ENCODE results near the gene PRM3.

Gene PRM3

DNA sequence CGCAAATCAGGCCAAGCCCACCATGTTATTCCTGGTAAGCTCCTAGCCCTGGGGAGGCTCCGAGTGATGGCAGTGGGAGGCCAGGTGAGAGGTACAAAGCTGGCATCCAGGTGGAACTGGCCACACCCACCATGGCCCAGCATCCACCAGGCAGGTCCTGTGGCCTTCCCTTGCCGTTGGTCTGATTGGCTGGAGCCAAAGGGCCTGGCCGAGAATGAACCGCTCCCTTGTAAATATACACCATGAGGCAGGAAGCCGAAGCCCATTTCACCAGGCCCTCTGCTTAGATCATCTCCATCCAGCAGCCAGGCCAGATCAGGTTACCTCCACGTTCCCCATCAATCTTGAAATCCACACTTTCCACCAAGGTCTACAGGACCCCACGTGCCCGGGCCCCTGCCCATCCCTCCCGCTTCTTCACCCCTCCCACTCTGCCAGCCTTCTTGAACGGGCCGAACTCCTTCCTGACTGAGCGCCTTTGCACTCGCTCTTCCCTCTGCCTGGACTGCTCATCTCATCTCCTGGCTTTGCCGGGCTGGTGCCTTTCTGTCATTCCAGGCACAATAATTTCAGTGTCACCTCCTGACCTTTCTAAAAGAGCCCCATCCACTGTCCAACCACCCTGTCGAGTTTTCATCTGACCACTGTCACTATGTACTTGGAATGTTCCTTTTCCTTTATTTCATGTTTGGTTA lies 23.2 kb downstream of the PRM3 start:
- POLR2A ChIA-PET, result no interaction called here
- no peak for TF ChIP-seq HDGF (IDR thresholded peaks at IDR 0.05; ENCODE audit: borderline replicate concordance)
- no peak for TF ChIP-seq ARNT (IDR thresholded peaks at IDR 0.05)
- TF ChIP-seq FOXA1 (IDR thresholded peaks at IDR 0.05), result no peak
- no peak for TF ChIP-seq ELF4 (IDR thresholded peaks at IDR 0.05)
- no peak for TF ChIP-seq L3MBTL2 (conservative IDR thresholded peaks at IDR 0.05)
- no peak for TF ChIP-seq BHLHE40 (IDR thresholded peaks at IDR 0.05; ENCODE audit: borderline replicate concordance)
- no peak for TF ChIP-seq FOXM1 (IDR thresholded peaks at IDR 0.05; ENCODE audit: borderline replicate concordance)
- TF ChIP-seq LEF1 (IDR thresholded peaks at IDR 0.05; ENCODE audit: borderline replicate concordance), result no peak
- TF ChIP-seq ZNF384 (IDR thresholded peaks at IDR 0.05), result no peak
- TF ChIP-seq, protein P1, sequence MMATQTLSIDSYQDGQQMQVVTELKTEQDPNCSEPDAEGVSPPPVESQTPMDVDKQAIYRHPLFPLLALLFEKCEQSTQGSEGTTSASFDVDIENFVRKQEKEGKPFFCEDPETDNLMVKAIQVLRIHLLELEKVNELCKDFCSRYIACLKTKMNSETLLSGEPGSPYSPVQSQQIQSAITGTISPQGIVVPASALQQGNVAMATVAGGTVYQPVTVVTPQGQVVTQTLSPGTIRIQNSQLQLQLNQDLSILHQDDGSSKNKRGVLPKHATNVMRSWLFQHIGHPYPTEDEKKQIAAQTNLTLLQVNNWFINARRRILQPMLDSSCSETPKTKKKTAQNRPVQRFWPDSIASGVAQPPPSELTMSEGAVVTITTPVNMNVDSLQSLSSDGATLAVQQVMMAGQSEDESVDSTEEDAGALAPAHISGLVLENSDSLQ (IDR thresholded peaks at IDR 0.05), result no peak
- no peak for TF ChIP-seq CTBP1 (IDR thresholded peaks at IDR 0.05; ENCODE audit: borderline replicate concordance)
- no peak for TF ChIP-seq SP1 (IDR thresholded peaks at IDR 0.05)
- TF ChIP-seq FOXK2 (IDR thresholded peaks at IDR 0.05), result no peak
- TF ChIP-seq TARDBP (IDR thresholded peaks at IDR 0.05), result no peak
- TF ChIP-seq SUZ12 (IDR thresholded peaks at IDR 0.05), result no peak
- TF ChIP-seq NFRKB (IDR thresholded peaks at IDR 0.05), result no peak
- no peak for DNase-seq (ENCODE audit: extremely low spot score)
- CTCF ChIA-PET, result no interaction called here

DNA sequence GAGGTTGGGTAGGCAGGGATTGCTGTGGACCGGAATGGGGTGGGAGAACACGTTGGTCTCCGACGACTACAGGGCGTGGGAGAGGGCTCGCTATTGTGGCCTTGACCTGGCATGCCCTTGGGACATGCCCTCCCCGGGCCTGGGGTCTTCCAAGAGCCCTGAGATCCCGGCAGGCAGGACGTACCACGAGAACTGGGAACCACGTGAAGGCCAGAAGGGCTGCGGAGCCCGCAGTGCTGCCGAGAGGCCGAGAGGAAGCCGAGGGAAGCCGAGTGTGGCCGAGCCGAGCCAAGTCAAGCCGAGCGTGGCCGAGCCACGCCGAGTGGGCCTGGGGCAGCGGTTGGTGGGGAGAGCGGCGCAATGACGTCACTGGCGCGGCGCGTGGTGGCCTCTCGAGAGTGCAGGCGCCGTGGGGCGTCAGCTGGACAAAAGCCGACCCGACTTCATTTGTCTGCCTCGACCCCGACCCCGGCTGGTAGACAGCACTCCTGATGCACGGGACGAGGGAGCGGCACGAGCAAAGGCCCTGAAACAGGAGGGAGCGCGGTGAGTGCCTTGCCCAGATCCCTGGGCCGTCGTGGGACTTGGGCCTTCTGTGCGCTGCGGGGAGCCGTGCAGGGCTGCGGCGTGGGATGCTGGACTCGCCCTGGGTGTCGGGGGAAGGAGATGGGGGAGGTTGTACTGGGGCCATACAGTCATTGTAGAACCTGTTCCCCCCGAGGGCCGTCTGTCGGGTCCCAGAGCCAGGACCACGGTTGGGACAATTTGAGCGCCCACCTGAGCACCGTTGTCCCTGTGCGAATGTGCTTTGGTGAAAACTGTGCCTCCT lies 24.0 kb downstream of the PRM3 start:
- TF ChIP-seq ZNF384 (IDR thresholded peaks at IDR 0.05), result no peak
- TF ChIP-seq L3MBTL2 (conservative IDR thresholded peaks at IDR 0.05), result no peak
- no peak for TF ChIP-seq FOXA1 (IDR thresholded peaks at IDR 0.05)
- TF ChIP-seq HDGF (IDR thresholded peaks at IDR 0.05; ENCODE audit: borderline replicate concordance), result no peak
- TF ChIP-seq ARNT (IDR thresholded peaks at IDR 0.05), result no peak
- TF ChIP-seq BHLHE40 (IDR thresholded peaks at IDR 0.05; ENCODE audit: borderline replicate concordance), result no peak
- TF ChIP-seq CTBP1 (IDR thresholded peaks at IDR 0.05; ENCODE audit: borderline replicate concordance), result no peak
- no peak for TF ChIP-seq FOXK2 (IDR thresholded peaks at IDR 0.05)
- TF ChIP-seq FOXM1 (IDR thresholded peaks at IDR 0.05; ENCODE audit: borderline replicate concordance), result no peak
- no peak for TF ChIP-seq LEF1 (IDR thresholded peaks at IDR 0.05; ENCODE audit: borderline replicate concordance)
- CTCF ChIA-PET, result no interaction called here
- DNase-seq (ENCODE audit: extremely low spot score), result no peak
- POLR2A ChIA-PET, result no interaction called here

DNA sequence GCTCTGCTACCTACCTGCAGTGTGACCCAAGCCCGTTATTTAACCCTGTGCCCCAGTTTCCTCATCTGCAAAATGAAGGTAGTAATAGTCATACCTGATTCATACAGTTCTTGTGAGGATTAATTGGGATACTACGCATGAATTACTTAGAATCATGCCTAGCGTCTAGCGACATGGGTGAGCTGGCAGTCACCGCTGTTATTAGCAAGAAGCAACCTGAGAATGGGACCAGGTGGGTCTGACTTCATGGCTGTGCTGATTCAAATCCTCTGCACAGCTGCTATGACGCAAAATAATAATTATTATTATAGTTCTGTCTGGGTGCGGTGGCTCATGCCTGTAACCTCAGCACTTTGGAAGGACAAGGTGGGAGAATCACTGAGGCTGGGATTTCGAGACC lies 25.3 kb downstream of the PRM3 start:
- POLR2A ChIA-PET, result interaction anchor here (0.6 to 3.8 kb wide), 2 partner anchors 8 to 135 kb away, joined by 3 to 11 read pairs; partner anchors contain the start of gene SOCS1
- CTCF ChIA-PET, result interaction anchor here (0.6 kb wide), 2 partner anchors 60 to 115 kb away, joined by 3 to 4 read pairs; no protein-coding TSS in a partner anchor
- TF ChIP-seq CTBP1 (IDR thresholded peaks at IDR 0.05; ENCODE audit: borderline replicate concordance) (no peak), FOXM1 (IDR thresholded peaks at IDR 0.05; ENCODE audit: borderline replicate concordance) (no peak), TARDBP (IDR thresholded peaks at IDR 0.05) (no peak), LEF1 (IDR thresholded peaks at IDR 0.05; ENCODE audit: borderline replicate concordance) (no peak)
- DNase-seq (ENCODE audit: extremely low spot score), result no peak

DNA sequence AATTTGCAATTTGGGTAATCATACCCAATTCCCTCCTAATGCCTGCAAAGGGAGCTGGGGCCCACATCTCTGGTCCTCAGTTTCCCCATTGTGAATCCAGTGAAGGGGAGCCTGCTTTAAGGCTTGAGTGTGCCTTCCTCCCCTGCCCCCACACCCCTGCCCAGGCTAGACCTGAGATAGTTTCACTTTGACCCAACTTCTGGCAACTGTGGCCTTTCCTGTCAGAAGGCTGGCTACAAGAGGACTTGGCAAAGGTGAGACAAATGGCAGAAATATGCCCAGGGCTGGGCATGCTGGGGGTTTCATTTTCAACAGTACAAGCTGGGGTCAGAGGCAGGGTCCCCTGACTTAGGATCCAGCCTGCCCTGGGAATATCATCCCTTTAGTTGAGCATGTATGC lies 27.4 kb downstream of the PRM3 start:
- CTCF ChIA-PET, result interaction anchor here (1.4 kb wide), 1 partner anchor 10 kb away, joined by 6 read pairs; the partner anchor contains the start of gene SOCS1
- TF ChIP-seq FOXM1 (IDR thresholded peaks at IDR 0.05; ENCODE audit: borderline replicate concordance) (no peak), L3MBTL2 (conservative IDR thresholded peaks at IDR 0.05) (no peak), NFRKB (IDR thresholded peaks at IDR 0.05) (no peak), SUZ12 (IDR thresholded peaks at IDR 0.05) (no peak), TARDBP (IDR thresholded peaks at IDR 0.05) (no peak), CTBP1 (IDR thresholded peaks at IDR 0.05; ENCODE audit: borderline replicate concordance) (no peak), FOXK2 (IDR thresholded peaks at IDR 0.05) (no peak), SP1 (IDR thresholded peaks at IDR 0.05) (no peak), LEF1 (IDR thresholded peaks at IDR 0.05; ENCODE audit: borderline replicate concordance) (no peak), ARNT (IDR thresholded peaks at IDR 0.05) (no peak)
- TF ChIP-seq, protein P1 (IDR thresholded peaks at IDR 0.05), result no peak
- no peak for DNase-seq (ENCODE audit: extremely low spot score)
- POLR2A ChIA-PET, result interaction anchor here (3.8 kb wide), 1 partner anchor 10 kb away, joined by 11 read pairs; the partner anchor contains the start of gene SOCS1

DNA sequence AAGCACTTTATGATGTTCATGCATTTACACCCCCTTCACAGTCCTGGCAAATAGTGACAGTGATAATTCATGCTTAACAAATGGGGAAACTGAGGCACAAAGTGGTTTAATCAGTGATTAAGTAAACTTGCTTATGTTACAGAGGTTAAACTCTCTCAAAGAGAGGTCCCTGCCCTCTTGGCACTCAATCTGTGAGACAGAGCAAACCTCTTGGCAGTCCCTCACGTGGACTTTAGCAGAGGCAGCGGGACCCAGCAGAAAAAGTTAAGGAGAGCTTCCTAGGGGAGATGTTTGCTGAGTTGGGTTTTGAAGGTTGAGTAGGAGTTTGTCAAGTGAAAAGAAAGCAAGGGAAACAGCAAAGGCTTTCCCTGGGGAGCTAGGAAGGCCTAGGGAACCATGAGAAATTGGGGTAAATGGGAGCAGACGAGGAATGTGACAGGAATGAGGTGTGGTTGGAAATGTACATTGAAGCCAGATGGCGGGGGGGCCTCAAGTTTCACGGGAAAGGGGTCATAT lies 28.1 kb downstream of the PRM3 start:
- no peak for TF ChIP-seq ARNT (IDR thresholded peaks at IDR 0.05)
- no peak for TF ChIP-seq FOXA1 (IDR thresholded peaks at IDR 0.05)
- no peak for TF ChIP-seq L3MBTL2 (conservative IDR thresholded peaks at IDR 0.05)
- no peak for TF ChIP-seq SUZ12 (IDR thresholded peaks at IDR 0.05)
- no peak for TF ChIP-seq HDGF (IDR thresholded peaks at IDR 0.05; ENCODE audit: borderline replicate concordance)
- TF ChIP-seq FOXM1 (IDR thresholded peaks at IDR 0.05; ENCODE audit: borderline replicate concordance), result no peak
- TF ChIP-seq LEF1 (IDR thresholded peaks at IDR 0.05; ENCODE audit: borderline replicate concordance), result no peak
- DNase-seq (ENCODE audit: extremely low spot score), result no peak
- ChIA-PET CTCF (interaction anchor here (0.6 to 1.4 kb wide), 2 partner anchors 10 to 84 kb away, joined by 3 to 6 read pairs; partner anchors contain the start of gene SOCS1), POLR2A (interaction anchor here (3.8 kb wide), 1 partner anchor 11 kb away, joined by 11 read pairs; the partner anchor contains the start of gene SOCS1)

DNA sequence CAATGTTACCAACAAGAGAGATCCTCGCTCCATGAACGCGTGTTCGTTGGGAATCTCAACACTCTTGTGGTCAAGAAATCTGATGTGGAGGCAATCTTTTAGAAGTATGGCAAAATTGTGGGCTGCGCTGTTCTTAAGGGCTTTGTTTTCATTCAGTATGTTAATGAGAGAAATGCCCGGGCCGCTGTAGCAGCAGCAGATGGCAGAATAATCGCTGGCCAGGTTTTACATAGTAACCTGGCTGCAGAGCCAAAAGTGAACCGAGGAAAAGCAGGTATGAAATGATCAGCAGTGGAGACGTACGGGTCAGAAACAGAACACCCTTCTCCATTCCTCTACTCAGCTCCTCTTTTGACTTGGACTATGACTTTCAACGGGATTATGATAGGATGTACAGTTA lies 30.8 kb downstream of the PRM3 start:
- POLR2A ChIA-PET, result no interaction called here

More for the DNA sequence above, 30.8 kb downstream of the PRM3 start:
- CTCF ChIA-PET, result no interaction called here
- TF ChIP-seq ARNT (IDR thresholded peaks at IDR 0.05) (no peak), CTBP1 (IDR thresholded peaks at IDR 0.05; ENCODE audit: borderline replicate concordance) (no peak), BHLHE40 (IDR thresholded peaks at IDR 0.05; ENCODE audit: borderline replicate concordance) (no peak), ELF4 (IDR thresholded peaks at IDR 0.05) (no peak), SP1 (IDR thresholded peaks at IDR 0.05) (no peak), LEF1 (IDR thresholded peaks at IDR 0.05; ENCODE audit: borderline replicate concordance) (no peak), ZNF384 (IDR thresholded peaks at IDR 0.05) (no peak), HDGF (IDR thresholded peaks at IDR 0.05; ENCODE audit: borderline replicate concordance) (no peak), FOXA1 (IDR thresholded peaks at IDR 0.05) (no peak), NFRKB (IDR thresholded peaks at IDR 0.05) (no peak), L3MBTL2 (conservative IDR thresholded peaks at IDR 0.05) (no peak), TARDBP (IDR thresholded peaks at IDR 0.05) (no peak), FOXM1 (IDR thresholded peaks at IDR 0.05; ENCODE audit: borderline replicate concordance) (no peak), SUZ12 (IDR thresholded peaks at IDR 0.05) (no peak)
- TF ChIP-seq, protein P1 (IDR thresholded peaks at IDR 0.05), result no peak
- no peak for DNase-seq (ENCODE audit: extremely low spot score)
